ENCODE results near the gene ZC2HC1C.

- TF ChIP-seq FOXM1 (IDR thresholded peaks at IDR 0.05; ENCODE audit: borderline replicate concordance) (no peak), SP1 (IDR thresholded peaks at IDR 0.05) (no peak)
These were observed 51.3 kb downstream of the ZC2HC1C start for GRCh38 chr14:75120541-75121291.

Measured in HEK293T (cell line).